RPMI7951 (cell line): ENCODE results near the gene EFHC1. TPM values are rescaled to one million over a fixed set of nuclear protein-coding genes. Genes with fewer than 3 reads are reported as not detected.
"Not testable (repeated sequence)": the region's sequence is repeated elsewhere in the genome, so short reads cannot be mapped to it uniquely, and the experiment has no call there.

Experiments used
- DNase-seq: peaks from one replicate; pipeline ENCODE4 v3.0.0-alpha.2; 2012; ENCODE audit warnings: low read depth
- total RNA-seq: library from RNA; depleted of rRNA; stranded (reverse); fragments of >200 nt; shearing (Covaris generic); gene quantifications from 2 replicates; pipeline ENCODE4 v1.2.3, GENCODE V29; 2014

Gene EFHC1
- total RNA-seq, 1 experiment from 2014 or later = 37.7 TPM

DNA sequence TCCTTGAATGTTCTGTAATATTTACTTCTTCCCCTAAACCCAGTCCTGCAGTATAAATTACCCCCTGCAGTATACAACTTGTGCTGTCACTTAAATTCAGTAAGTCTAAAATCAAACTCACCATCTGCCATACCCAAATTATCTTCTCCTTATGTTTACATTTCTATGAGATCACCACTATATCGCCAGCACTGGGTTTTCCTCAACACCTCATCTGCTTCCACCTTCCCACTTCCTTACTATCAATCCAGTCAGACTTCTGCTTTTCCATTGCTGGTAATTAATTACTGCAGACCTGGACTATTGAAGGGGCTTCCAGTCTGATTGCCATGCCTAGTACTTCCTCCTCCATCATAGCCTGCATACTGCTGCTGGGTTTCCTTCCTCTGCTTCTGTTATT, 15.2 kb downstream of the EFHC1 start:
- no peak for DNase-seq

DNA sequence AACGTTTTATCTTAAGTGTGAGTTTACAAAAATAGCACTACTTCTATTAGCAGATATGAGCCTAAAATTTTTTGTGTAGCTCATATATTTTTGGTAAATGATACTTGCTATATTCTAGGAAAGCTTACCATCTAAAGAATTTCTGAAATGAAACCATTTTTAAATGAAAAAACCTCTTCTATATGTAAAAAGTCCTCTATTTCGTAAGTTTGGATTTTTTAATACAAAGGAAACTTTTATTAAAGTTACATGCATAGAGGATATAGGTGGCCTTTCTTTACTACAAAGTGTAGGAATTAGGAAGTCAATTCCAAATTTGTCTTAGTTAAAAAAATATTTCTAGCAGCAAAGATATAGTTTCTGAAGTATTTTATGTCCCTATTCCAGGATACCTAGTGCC, 18.8 kb downstream of the EFHC1 start:
- DNase-seq = no peak

DNA sequence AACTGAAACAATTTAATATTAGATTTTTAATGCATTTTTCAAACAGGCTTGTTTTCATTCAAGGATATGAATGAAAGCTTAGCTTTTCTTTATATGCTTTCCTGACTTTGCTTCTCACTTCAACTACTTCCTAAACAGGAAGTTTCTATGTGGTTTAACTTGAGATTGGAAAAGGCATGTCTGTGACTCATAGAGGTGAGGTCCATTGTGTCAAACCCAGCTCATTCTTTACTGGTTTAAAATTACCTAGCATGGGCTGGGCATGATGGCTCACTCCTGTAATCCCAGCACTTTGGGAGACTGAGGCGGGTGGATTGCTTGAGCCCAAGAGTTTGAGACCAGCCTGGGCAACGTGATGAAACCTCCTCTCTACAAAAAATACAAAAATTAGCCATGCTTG, 34.4 kb downstream of the EFHC1 start:
- DNase-seq = peak; percentile 33

DNA sequence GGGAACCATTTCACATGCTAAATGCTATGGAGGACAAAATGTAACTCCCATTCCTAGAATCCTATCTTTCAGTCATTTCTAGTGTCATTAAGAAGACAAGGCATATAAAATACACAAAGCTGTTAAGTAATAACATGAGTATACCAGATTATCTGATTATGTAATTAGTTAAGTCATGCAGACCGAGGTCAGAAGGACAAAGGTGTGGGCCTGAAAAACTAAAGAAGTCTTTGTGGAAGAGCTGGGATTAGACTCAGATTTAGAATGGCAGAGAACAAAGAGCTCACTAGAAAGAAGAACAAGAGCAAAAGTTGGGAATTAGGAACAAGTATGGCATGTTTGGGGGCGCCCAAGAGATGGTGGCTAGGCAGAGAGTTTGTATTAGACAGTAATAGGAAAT, 37.0 kb downstream of the EFHC1 start:
- no peak for DNase-seq

DNA sequence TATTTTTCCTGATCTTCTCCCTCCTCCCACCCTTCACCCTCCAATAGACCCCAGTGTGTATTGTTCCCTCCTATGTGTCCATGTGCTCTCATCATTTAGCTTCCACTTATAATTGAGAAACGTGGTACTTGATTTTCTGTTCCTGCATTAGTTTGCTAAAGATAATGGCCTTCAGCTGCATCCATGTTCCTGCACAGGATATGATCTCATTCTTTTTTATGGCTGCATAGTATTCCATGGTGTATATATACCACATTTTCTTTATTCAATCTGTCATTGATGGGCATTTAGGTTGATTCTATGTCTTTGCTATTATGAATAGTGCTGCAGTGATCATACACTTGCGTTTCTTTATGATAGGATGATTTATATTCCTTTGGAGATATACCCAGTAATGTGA, 41.1 kb downstream of the EFHC1 start:
- not testable (repeated sequence) for DNase-seq

DNA sequence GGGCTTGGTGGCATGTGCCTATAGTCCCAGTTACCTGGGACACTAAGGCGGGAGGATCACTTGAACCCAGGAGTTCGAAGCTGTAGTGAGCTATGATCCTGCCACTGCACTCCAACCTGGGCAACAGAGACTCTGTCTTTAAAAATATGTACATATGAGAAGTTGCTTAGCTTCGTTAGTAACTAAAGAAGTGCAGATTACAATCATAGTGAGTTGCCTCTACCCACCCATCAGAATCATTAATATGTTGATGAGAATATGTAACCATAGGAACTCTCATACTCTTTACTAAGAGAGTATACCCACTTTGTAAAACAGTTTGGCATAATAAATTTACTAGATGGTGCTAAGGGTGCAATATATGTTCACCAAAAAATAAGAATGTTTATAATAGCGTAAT, 54.0 kb downstream of the EFHC1 start:
- no peak for DNase-seq

DNA sequence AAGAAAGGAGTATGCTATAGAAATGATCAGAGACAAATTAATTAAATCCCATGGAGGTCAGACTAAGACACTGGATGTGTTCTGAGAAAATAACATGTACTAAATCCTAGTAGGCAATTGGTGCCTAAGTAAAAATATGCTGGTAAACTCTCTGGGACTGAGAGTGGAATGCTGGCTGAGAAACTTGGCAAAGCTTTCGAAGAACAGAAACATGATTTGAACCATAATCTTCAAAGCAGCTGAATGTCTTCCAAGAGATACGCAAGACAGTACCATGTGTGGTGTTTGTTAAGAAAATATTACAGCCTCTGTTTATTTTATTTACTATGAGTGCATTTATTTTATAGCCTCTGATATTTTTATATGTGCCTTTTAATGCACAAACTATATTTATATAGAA, 55.2 kb downstream of the EFHC1 start:
- no peak for DNase-seq

DNA sequence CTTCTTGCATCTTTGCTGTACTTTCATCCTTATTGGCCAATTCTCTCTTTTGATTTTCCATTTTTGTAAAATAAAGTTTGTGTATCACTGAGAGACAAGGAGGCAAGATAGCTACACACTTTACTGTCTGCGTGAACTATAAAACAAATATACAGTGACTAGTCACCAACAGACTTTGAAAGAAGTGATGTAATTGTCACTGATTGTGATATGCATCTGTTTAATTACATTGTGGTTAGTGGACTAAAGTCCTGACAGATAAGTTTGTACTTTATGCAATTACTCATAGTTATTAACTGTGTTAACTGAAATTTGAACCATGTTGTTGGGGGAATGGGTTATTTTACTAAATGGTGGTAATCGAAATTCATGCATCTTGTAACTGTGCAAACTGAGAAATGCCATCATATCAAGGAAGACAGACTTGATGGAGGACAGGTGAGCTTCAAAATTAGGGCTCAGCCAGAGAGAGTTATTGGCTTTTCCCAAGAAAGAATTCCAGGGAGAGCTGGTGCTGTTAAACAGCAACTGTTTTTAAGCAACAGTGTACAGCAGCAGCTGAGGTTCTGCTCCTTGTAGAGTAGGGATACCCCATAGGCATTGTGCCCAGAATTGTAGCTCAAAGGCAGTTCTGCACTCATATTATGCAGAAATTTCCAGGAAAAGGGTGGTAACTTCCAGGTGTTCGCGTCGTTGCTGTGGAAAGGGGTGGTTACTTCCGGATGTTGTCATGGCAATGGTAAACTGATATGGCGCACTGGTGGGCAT, 62.9 kb downstream of the EFHC1 start:
- no peak for DNase-seq

DNA sequence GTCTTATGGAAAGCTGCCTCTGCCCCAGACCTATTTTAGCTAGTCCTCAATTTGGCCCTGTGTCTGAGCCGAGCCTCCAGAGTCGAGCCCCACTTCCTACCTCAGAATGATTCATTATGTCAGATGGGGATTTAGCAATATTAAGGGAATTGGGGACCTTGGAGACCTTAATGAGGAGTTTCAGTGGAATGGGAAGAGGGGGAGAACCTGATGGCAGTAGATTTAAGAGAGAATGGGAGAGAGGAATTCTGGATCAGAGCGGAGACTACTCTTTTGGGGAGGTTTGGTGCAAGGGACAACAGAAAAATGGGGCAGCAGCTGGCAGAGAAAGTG, 63.5 kb downstream of the EFHC1 start:
- DNase-seq = no peak

DNA sequence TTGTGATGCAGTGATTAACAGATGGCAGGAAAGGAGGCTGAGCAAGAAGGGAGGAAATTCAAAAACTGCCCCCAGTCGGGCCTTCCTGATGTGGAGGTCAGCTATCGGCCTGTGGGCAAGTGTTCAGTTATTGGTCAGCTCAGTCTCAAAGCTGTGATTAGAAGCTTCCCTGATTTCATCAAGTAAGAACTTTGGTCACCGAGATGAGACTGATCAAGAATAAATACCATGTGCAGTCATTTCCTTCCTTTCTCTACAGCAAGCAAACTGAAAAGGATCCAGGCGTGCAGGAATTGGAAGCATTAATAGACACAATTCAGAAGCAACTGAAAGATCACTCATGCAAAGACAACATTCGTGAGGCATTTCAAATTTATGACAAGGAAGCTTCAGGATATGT, 69.7 kb downstream of the EFHC1 start:
- DNase-seq = no peak

DNA sequence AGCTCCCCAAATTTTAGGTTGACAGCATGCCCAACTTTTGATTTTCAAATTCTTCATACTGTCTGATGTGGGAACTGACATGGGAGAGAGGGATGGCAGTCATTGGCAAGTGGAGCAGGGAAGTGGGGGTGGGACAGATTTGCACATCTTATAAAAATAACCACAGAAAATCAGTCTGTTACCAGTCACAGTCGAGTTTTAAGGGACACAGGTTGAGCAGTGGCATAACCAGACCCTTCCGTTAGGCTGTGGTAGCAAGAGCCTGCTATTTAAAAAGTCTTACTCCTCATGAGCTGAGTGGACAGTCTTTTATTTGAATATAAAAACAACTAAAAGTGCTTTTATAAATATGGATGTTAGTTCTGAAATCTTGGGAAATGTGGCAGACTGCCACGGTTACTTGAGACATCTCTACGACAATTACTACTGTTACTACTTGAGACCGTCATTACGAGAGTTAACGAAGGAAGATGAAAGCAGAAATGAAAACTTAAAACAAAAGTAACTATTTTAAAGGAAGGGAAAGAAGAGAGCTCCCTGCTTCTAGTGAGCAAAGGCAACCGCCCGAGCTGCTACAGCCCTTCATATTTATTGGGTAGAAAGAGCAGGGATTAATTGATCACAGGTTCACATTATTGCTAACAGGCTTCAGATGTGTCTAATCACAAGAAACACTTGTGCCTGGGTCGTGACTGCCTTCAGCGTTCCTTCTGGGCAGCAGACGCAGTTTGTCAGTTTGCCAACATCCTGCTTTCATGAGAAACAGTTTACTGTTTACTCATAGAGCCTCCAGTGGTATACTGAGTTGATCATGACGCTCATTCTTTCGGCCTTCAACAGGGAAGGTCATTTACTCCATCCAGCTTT, 71.3 kb downstream of the EFHC1 start:
- DNase-seq = peak; percentile 44

DNA sequence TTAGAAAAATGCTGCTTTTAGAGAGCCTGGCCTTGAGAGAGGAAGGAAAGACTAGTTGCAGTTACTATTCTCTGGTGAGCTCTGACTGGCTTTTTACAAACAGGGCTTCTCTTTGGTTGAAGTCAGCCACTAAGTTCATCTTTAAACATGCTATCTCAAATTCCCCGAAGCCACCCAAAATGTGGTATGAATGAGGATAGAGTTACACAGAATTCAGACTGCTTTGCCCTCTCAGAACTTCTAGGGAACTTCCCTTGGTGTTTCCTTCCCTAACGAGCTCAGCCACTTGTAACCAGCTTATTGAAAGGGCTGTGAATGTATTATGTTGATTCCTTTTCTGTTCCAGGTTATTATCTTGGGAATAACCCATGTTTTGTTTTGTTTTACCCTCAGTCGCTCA, 73.5 kb downstream of the EFHC1 start:
- DNase-seq = no peak

DNA sequence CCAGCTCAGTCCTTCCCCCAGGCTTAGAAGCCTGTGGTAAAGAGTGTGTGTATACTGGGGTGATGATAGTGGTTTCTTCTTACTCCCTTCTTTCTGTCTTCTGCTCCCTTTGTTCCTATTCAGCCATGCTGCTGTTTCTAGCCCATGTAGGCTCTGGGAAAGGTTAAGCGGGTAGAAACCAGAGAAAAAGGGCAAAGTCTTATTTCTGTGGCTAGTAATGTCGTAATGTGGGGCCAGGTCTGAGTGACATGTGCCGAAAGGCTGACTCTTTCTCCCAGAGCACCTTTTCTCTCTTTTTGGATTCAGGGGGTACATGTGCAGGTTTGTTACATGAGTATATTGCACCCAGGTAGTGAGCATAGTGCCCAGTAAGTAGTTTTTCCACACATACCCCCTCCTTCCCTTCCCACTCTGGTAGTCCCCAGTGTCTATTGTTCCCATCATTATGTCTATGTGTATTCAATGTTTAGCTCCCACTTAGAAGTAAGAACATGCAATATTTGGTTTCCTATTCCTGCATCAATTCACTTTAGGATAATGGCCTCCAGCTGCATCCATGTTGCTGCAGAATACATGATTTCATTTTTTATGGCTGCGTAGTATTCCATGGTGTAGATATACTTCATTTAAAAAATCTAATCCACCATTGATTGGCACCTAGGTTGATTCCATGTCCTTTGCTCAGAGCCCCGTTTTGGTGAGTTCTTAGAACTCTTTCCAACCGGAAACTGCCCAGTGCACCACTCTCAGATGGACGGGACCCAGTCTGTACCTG, 74.3 kb downstream of the EFHC1 start:
- DNase-seq = no peak

DNA sequence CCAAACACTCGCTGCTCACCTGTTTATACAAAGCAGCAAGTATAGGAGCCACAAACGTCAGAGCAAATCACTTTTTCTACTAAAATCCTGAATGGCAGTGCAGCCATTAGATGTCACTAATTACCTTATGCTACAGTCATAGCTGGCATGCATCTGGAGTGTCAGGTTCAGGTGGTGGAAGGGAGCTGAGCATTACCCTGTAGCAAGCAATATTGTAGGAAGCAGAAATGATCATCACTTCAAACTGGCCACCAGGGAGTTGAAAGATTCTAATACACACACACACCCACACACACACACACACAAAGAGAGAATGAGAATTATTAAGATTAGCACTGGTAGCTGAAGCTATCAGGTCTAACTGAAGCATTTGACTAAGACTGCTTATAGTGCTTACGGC, 75.8 kb downstream of the EFHC1 start:
- DNase-seq = no peak

DNA sequence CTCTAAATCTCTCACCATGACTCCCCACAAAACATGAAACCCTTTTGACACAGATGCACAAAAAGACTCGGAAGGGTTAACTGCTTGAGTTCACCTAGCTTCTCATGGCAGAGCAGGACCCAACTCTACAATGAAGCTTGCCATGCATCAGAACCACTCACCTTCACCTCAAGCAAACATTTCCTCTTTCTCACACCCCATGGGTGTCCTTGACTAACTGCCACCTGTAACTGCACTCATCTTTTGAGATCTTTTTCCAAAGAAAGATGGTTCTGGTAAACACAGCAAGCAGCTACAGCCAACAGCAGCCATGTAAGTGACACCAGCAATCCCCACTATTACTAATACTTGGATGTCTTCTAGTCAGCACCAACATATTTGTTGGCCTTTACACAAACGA, 76.5 kb downstream of the EFHC1 start:
- DNase-seq = no peak

DNA sequence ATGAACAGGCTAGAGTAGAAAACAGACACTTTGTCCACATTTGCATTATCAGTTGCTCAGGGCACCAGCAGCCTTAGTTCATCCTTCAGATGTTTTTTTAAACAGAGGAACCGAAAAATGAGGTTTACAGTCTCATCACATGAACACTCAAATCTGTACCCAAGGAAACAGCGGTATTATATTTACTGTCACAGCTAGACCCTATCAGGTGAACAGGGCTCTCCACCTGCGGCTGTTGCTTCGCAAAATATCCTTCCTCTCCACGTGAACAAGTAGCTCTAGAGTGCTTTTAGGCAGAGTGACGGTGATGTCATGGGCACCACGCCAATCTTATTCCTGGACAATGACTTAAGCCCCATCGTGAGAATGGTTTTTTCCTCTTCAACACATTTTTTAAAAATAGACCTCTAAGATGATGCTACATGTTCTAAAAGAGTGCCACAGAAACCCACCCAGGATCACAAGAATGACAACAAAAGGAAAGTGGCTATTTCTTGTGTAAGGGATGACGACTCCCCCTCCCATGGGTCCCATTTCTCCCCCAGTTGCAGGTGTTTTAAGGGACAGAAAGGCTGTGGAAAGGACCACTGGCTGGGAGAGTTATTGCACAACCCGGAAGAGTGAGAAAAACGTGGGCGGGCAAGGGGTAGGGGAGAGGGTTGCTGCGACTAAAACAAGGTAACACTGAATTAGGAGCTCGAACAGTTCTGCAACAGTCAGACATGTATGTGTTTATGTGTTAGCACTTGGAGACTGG, 77.7 kb downstream of the EFHC1 start:
- no peak for DNase-seq

DNA sequence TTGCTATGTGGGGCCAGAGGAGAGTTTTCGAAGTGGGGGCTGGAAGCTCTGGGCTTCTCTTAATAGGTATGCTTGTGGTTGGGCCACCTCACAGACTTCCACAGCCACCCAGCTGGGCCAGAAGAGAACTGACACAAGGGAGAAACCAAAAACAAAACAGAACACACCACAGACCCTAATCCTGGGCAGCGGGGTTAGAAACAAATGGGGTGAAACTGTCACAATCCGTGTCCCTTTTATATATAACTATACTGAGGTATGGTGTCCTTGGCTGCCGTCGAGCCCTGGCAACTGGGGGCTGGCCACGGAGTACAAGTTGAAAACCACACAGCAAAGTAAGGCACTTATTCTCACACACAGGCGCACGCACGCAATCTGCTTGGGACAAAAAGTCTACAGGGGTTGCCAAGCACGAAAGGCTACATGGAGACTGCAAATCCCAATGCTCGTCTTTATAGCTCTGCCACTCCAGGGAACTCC, 78.4 kb downstream of the EFHC1 start:
- no peak for DNase-seq

DNA sequence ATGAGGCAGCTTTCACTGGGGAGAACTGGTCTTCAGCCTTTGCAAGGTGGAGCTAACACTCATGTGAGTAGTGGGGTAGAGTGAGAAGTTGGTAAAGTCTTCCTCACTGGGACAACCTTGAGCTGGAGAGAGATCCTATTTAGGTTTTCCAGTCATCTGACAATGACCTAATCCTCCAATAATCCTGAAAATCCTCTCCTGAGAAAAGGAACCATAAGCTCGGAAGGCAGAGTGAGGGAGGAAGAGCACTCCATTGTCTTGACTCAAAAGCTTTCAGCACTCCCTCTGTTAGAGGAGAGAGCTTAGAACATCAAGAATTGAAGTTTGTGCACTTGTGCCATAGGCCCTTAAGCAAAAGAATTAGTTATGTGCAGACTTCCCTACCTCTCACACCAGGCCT, 78.9 kb downstream of the EFHC1 start:
- no peak for DNase-seq

DNA sequence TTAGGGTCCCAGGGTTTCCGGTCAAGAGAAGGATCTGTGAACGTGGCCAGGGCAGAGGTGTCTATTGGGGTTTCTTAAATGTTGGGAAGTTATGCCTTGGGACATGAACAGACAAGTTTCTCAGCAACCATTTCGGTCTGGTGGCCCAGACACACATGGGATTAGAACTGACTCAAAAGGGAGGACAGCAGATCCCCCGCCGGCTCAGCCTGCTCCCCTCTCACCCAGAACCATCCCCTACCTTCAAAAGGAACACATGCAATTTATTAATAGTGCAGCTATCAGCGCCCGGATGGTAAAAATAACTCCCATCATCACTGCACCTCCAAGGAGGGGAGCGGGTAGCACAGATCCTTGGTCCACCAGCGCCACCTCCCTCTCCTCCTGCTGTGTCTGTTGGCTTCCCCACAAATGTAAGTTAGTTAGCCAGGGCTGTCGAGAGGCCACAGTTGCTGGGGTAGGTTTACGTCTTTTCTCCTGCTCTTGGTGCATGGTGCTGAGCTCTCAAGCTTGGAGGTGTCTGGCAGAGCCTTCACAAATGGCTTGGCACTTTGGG, 79.6 kb downstream of the EFHC1 start:
- no peak for DNase-seq

DNA sequence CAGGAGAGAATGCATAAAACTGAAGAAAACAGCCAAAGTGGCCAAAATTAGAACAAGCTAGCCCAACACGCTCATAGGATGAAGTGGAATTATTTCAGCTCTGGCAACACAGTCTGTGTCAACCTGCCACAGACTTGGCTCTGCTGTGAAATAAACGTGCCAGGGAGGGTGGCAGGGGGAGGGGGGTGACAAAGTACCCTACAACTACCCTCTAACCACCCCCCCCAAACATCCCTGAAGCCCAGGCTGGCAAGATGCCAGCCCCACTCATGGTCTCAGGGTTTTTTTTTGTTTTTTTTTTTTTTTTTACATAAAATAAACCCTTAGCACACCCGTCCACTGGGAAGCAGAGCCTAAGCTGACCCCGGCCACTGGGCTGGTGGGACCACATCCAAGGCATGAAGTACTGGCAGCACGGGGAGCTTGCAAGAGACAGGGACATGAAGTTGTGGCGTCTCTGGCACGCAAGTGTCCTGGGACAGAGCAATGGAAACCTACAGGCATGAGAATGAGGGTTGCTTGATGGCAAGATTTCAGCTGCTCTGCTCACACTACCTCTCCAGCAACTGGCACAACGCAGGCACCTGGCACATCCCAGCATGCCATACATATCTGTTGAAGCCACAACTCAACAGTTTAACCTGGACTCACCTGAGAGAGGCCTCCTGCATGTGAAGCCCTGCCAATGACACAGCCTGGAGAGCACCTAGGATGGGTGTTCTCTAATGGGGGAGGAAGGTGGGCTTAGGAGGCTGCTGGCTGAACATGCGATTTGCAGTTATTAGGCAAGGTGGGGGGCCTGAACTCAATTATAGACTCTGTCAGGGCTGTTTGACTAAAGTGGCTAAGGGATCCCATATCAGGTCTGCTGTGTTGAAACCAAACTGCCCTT, 80.3 kb downstream of the EFHC1 start:
- DNase-seq = no peak
